DOHH2 (cell line): ENCODE data around the gene DSTYK.

Experiments
- H3F3A ChIP-seq: fragments of 200-600 bp; sonication (generic), shearing (Covaris generic); 2 replicates; pipeline ENCODE4 v1.6.0; 2016; ENCODE audit warnings: antibody characterized with exemption, mild to moderate bottlenecking; ENCODE audit not compliant: control insufficient read depth, insufficient read depth
- H3K27ac ChIP-seq: fragments of 200-600 bp; sonication (generic); 2 replicates; pipeline ENCODE4 v1.5.1; 2014; ENCODE audit warnings: low read depth, mild to moderate bottlenecking, low read length, moderate library complexity
- H3K27me3 ChIP-seq: fragments of 200-600 bp; sonication (generic); 2 replicates; pipeline ENCODE4 v1.6.1; 2014; ENCODE audit warnings: mild to moderate bottlenecking, low read length, mixed read lengths; ENCODE audit not compliant: control insufficient read depth
- H3K36me3 ChIP-seq: fragments of 200-600 bp; sonication (generic); 2 replicates; pipeline ENCODE4 v1.6.1; 2014; ENCODE audit warnings: mild to moderate bottlenecking, low read length, moderate library complexity, mixed read lengths; ENCODE audit not compliant: control insufficient read depth
- H3K4me1 ChIP-seq: fragments of 200-600 bp; sonication (generic); 2 replicates; pipeline ENCODE4 v1.6.1; 2014; ENCODE audit warnings: mild to moderate bottlenecking, low read length, mixed read lengths; ENCODE audit not compliant: control insufficient read depth
- H3K4me2 ChIP-seq: fragments of 200-600 bp; sonication (generic); 2 replicates; pipeline ENCODE4 v1.6.0; 2014; ENCODE audit warnings: mild to moderate bottlenecking, low read length, moderate library complexity
- H3K4me3 ChIP-seq: fragments of 200-600 bp; sonication (generic); 2 replicates; pipeline ENCODE4 v1.5.1; 2014; ENCODE audit warnings: mild to moderate bottlenecking, low read length, mixed read lengths
- H3K79me2 ChIP-seq: fragments of 200-600 bp; sonication (generic); 2 replicates; pipeline ENCODE4 v1.6.1; 2014; ENCODE audit warnings: mild to moderate bottlenecking, low read length, mixed read lengths; ENCODE audit not compliant: control insufficient read depth
- H3K9me2 ChIP-seq: fragments of 200-600 bp; sonication (generic); replicated peaks from 2 replicates; pipeline ENCODE4 v1.6.1; 2014; ENCODE audit warnings: mild to moderate bottlenecking, low read length, mixed read lengths; ENCODE audit not compliant: control insufficient read depth
- H3K9me3 ChIP-seq: fragments of 200-600 bp; sonication (generic); 2 replicates; pipeline ENCODE4 v1.6.1; 2014; ENCODE audit warnings: antibody characterized with exemption, low read length, mixed read lengths; ENCODE audit not compliant: control insufficient read depth, insufficient read depth
- H4K20me1 ChIP-seq: fragments of 200-600 bp; sonication (generic); 2 replicates; pipeline ENCODE4 v1.6.0; 2014; ENCODE audit warnings: low read depth, mild to moderate bottlenecking, antibody characterized with exemption, low read length, moderate library complexity; ENCODE audit not compliant: control insufficient read depth, insufficient read depth
- EZH2phosphoT487 ChIP-seq: fragments of 200-600 bp; sonication (generic); IDR thresholded peaks from 2 replicates; pipeline ENCODE4 v1.6.1; 2017; ENCODE audit warnings: borderline replicate concordance, mild to moderate bottlenecking, antibody characterized with exemption, low read length, moderate library complexity, mixed read lengths
- TF ChIP-seq, protein P1 (sequence below): fragments of 200-600 bp; sonication (generic); IDR thresholded peaks from one replicate; pipeline ENCODE4 v1.5.1; 2014; ENCODE audit warnings: antibody characterized with exemption, mild to moderate bottlenecking, low read depth, low read length; ENCODE audit not compliant: poor library complexity, severe bottlenecking

Gene DSTYK

DNA sequence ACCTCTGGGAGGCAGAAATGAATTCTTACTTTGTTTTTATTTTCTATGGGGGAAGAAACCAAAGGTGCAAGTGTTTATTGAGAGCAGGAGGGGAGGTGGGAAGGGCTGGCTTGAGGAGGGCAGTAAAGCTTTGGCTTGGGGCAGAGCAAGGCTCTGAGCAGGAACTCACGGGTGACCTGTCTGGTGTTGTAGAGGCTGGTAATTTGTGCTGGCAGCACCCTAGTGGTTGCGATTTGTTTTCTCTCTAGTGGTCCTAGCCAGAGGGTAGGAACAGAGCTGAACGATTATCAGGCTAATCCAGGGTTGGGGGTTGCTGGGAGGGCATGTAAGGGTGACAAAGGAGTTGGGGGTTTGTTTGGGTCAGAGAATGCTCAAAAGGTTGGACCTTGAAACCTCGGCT is 32.9 kb upstream of the DSTYK start:
- Histone ChIP-seq H3K4me3 (no peak overlapping the region), H4K20me1 (no peaks in the 10 kb centered on the region), H3K79me2 (no peaks in the 10 kb centered on the region), H3K9me3 (no peaks in the 10 kb centered on the region), H3K4me1 (no peaks in the 10 kb centered on the region), H3F3A (no peaks in the 10 kb centered on the region), H3K9me2 (no peaks in the 10 kb centered on the region), H3K27me3 (peaks cover 31% of the 10 kb centered on the region), H3K27ac (no peak overlapping the region), H3K4me2 (no peak overlapping the region), H3K36me3 (no peaks in the 10 kb centered on the region)
- TF ChIP-seq, protein P1, sequence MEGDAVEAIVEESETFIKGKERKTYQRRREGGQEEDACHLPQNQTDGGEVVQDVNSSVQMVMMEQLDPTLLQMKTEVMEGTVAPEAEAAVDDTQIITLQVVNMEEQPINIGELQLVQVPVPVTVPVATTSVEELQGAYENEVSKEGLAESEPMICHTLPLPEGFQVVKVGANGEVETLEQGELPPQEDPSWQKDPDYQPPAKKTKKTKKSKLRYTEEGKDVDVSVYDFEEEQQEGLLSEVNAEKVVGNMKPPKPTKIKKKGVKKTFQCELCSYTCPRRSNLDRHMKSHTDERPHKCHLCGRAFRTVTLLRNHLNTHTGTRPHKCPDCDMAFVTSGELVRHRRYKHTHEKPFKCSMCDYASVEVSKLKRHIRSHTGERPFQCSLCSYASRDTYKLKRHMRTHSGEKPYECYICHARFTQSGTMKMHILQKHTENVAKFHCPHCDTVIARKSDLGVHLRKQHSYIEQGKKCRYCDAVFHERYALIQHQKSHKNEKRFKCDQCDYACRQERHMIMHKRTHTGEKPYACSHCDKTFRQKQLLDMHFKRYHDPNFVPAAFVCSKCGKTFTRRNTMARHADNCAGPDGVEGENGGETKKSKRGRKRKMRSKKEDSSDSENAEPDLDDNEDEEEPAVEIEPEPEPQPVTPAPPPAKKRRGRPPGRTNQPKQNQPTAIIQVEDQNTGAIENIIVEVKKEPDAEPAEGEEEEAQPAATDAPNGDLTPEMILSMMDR, result no peak
- no peak for TF ChIP-seq EZH2phosphoT487

DNA sequence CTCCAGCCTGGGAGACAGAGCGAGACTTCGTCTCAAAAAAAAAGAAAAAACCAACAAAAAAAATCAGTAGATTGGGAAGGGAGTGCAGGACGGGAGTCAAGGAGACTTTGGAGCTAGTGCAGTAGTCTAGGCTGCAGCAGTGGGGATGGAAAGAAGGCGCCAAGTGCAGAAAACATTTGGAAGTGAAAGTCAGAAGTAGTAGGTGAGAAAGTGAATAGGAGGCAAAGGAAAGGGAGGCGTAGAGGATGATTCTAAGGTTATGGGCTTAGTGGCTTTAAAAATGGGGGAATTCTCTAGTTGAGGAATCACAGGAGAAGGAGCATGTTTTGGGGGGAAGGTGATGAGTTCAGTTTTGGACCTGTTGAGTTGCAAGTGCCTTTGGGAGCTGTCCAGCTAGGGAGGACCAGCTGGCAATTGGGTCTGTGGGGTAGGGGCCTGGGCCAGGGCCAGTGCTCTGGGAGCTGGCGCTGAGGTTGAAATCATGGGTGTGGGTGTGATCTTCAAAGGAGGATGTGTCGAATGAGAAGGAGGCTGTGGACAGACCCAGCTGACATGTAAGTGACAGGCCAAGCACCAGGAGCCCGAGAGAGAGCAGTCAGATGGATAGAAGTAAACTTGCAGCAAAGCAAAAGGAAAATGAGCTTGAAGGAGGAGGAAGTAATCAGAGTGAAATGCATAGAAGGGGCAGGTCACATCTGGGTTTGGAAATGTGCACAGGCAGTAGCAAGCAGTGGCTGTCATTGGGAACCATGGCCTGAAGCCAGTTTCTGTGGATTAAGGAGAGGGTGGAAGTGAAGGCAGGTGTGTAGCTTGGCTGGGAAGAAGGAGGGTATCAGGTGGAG is 32.1 kb upstream of the DSTYK start:
- Histone ChIP-seq H3K27ac (no peak overlapping the region), H3K27me3 (peaks cover 36% of the 10 kb centered on the region), H3K9me2 (no peaks in the 10 kb centered on the region), H3K4me1 (no peaks in the 10 kb centered on the region), H3K79me2 (no peaks in the 10 kb centered on the region), H3F3A (no peaks in the 10 kb centered on the region), H3K36me3 (no peaks in the 10 kb centered on the region), H3K4me3 (no peak overlapping the region), H3K4me2 (no peak overlapping the region), H4K20me1 (no peaks in the 10 kb centered on the region), H3K9me3 (no peaks in the 10 kb centered on the region)
- TF ChIP-seq, protein P1, result no peak
- TF ChIP-seq EZH2phosphoT487, result no peak

- H3K79me2 ChIP-seq, result no peaks in the 10 kb centered on the region
- peaks cover 50% of the 10 kb centered on the region for H3K27me3 ChIP-seq
- H3K36me3 ChIP-seq, result no peaks in the 10 kb centered on the region
- no peaks in the 10 kb centered on the region for H3K4me1 ChIP-seq
- H4K20me1 ChIP-seq, result no peaks in the 10 kb centered on the region
- no peak overlapping the region for H3K4me3 ChIP-seq
- H3K9me3 ChIP-seq, result no peaks in the 10 kb centered on the region
- no peak for TF ChIP-seq EZH2phosphoT487
- TF ChIP-seq, protein P1, result no peak
- no peak overlapping the region for H3K27ac ChIP-seq
- no peaks in the 10 kb centered on the region for H3F3A ChIP-seq
- H3K9me2 ChIP-seq, result no peaks in the 10 kb centered on the region
- H3K4me2 ChIP-seq, result no peak overlapping the region
Observed at GRCh38 chr1:205241366-205242030, 30.0 kb upstream of the DSTYK start.
